Left renal pelvis (tissue), 4 donors: ENCODE results near the gene TEPSIN. TPM values are rescaled to one million over a fixed set of nuclear protein-coding genes. Genes with fewer than 3 reads are reported as not detected.

Source experiments
- DNase-seq, 4 donors: peaks; one replicate each; pipeline ENCODE4 v3.0.0-alpha.2; 2013; ENCODE audit warnings: low read depth in 4 of 4, low spot score in 3 of 4
- polyA plus RNA-seq, 4 donors: library from polyadenylated mRNA; unstranded; fragments of 120-200 nt; gene quantifications; one replicate each; pipeline ENCODE4 v1.2.1, GENCODE V29; 2013; ENCODE audit not compliant: insufficient read length in 4 of 4

TEPSIN gene
- 10 to 100 TPM; 12.0 to 33.0 (median 14.7) TPM for polyA plus RNA-seq

GRCh38 chr17:81238815-81239713 is at the start of gene TEPSIN, which contains the start of gene NDUFAF8:
Gene TEPSIN (minus strand): TSS chr17:81239055. CDS start chr17:81239033, 22 bp downstream.
Gene NDUFAF8 (plus strand): TSS chr17:81239318. CDS start chr17:81239364, 46 bp downstream.
- peak; percentile 97 to 100 (median 98) for DNase-seq

- no peak for DNase-seq
Observed at GRCh38 chr17:81287741-81288430, 49.0 kb upstream of the TEPSIN start.

- DNase-seq = no peak
Observed at GRCh38 chr17:81287152-81287551, 48.3 kb upstream of the TEPSIN start.

GRCh38 chr17:81286491-81287145 is 47.8 kb upstream of the TEPSIN start:
- no peak for DNase-seq

- DNase-seq = no peak
Observed at GRCh38 chr17:81285894-81286293, 47.0 kb upstream of the TEPSIN start.

GRCh38 chr17:81285179-81285878 is 46.5 kb upstream of the TEPSIN start:
- no peak for DNase-seq

- DNase-seq = no peak
Observed at GRCh38 chr17:81282876-81283275, 44.0 kb upstream of the TEPSIN start.

- DNase-seq = no peak
Observed at GRCh38 chr17:81282141-81282540, 43.3 kb upstream of the TEPSIN start.

- no peak for DNase-seq
Observed at GRCh38 chr17:81280571-81280970, 41.7 kb upstream of the TEPSIN start.

GRCh38 chr17:81279278-81280275 is 40.7 kb upstream of the TEPSIN start:
- no peak for DNase-seq

- no peak for DNase-seq
Observed at GRCh38 chr17:81278831-81279230, 40.0 kb upstream of the TEPSIN start.

- no peak for DNase-seq
Observed at GRCh38 chr17:81277946-81278693, 39.3 kb upstream of the TEPSIN start.

- DNase-seq = no peak
Observed at GRCh38 chr17:81277421-81277820, 38.6 kb upstream of the TEPSIN start.

GRCh38 chr17:81276781-81277180 is 37.9 kb upstream of the TEPSIN start:
- DNase-seq = no peak

GRCh38 chr17:81274471-81274855 is 35.6 kb upstream of the TEPSIN start:
- no peak for DNase-seq

- DNase-seq = no peak
Observed at GRCh38 chr17:81273698-81274470, 35.0 kb upstream of the TEPSIN start.

- DNase-seq = no peak
Observed at GRCh38 chr17:81272616-81273015, 33.8 kb upstream of the TEPSIN start.

GRCh38 chr17:81271226-81271625 is 32.4 kb upstream of the TEPSIN start:
- no peak for DNase-seq
